Neural cell (in vitro differentiated cells): Measurements from ENCODE around the gene CADPS2. TPM values are rescaled to one million over a fixed set of nuclear protein-coding genes. Genes with fewer than 3 reads are reported as not detected.

Source experiments
- H2AFZ ChIP-seq: fragments of 200-600, 300-800 bp; sonication (generic), shearing (Covaris generic); 2 replicates; pipeline ENCODE4 v1.6.0; 2014; ENCODE audit warnings: low read depth, mild to moderate bottlenecking, antibody characterized with exemption, low read length, moderate library complexity
- H3F3A ChIP-seq: fragments of 200-600 bp; shearing (Covaris generic); 2 replicates; pipeline ENCODE4 v1.6.1; 2016; ENCODE audit warnings: mild to moderate bottlenecking, moderate library complexity, mixed read lengths, antibody characterized with exemption, low read length; ENCODE audit not compliant: insufficient read depth, poor library complexity, severe bottlenecking
- H3K27ac ChIP-seq: fragments of 200-600, 300-800 bp; sonication (generic), shearing (Covaris generic); 2 replicates; pipeline ENCODE4 v1.5.1; 2014; ENCODE audit warnings: mild to moderate bottlenecking, low read length, moderate library complexity
- H3K27me3 ChIP-seq: fragments of 300-800, 200-600 bp; sonication (generic), shearing (Covaris generic); 2 replicates; pipeline ENCODE4 v1.6.0; 2014; ENCODE audit warnings: mild to moderate bottlenecking, low read depth, low read length, moderate library complexity; ENCODE audit not compliant: insufficient read depth
- H3K36me3 ChIP-seq: fragments of 300-800, 200-600 bp; sonication (generic), shearing (Covaris generic); 2 replicates; pipeline ENCODE4 v1.5.1; 2014; ENCODE audit warnings: mild to moderate bottlenecking, antibody characterized with exemption, low read length, moderate library complexity; ENCODE audit not compliant: insufficient read depth
- H3K4me2 ChIP-seq: fragments of 300-800, 200-600 bp; sonication (generic), shearing (Covaris generic); 2 replicates; pipeline ENCODE4 v1.6.0; 2014; ENCODE audit warnings: mild to moderate bottlenecking, low read length
- H3K4me3 ChIP-seq: fragments of 300-800, 200-600 bp; sonication (generic), shearing (Covaris generic); 2 replicates; pipeline ENCODE4 v1.5.1; 2014; ENCODE audit warnings: mild to moderate bottlenecking, low read length, moderate library complexity
- H3K79me2 ChIP-seq: fragments of 200-600 bp; shearing (Covaris generic); replicated peaks from 2 replicates; pipeline ENCODE4 v1.6.0; 2014; ENCODE audit warnings: mild to moderate bottlenecking, low read length, moderate library complexity; ENCODE audit not compliant: insufficient read depth
- H3K9ac ChIP-seq: fragments of 300-800, 200-600 bp; sonication (generic), shearing (Covaris generic); 2 replicates; pipeline ENCODE4 v1.6.1; 2016; ENCODE audit warnings: mild to moderate bottlenecking, low read length, mixed read lengths
- H3K9me2 ChIP-seq: fragments of 200-600 bp; shearing (Covaris generic); 2 replicates; pipeline ENCODE4 v1.6.1; 2016; ENCODE audit warnings: mild to moderate bottlenecking, low read length, mixed read lengths; ENCODE audit not compliant: insufficient read depth
- H3K9me3 ChIP-seq: fragments of 200-600, 300-800 bp; sonication (generic), shearing (Covaris generic); 2 replicates; pipeline ENCODE4 v1.6.1; 2016; ENCODE audit warnings: mild to moderate bottlenecking, mixed run types, low read length, moderate library complexity, mixed read lengths
- H4K20me1 ChIP-seq: fragments of 200-600 bp; shearing (Covaris generic); 2 replicates; pipeline ENCODE4 v1.6.1; 2016; ENCODE audit warnings: mild to moderate bottlenecking, mixed run types; ENCODE audit not compliant: insufficient read depth
- EP300 ChIP-seq: fragments of 450-650 bp; conservative IDR thresholded peaks from 2 replicates; pipeline ENCODE4 v1.6.1; 2014; ENCODE audit warnings: antibody characterized with exemption, mild to moderate bottlenecking, moderate library complexity; ENCODE audit not compliant: poor library complexity, severe bottlenecking
- EZH2 ChIP-seq: fragments of 200-600, 300-800 bp; shearing (Covaris generic), sonication (generic); IDR thresholded peaks from 2 replicates; pipeline ENCODE4 v1.6.1; 2014; ENCODE audit warnings: antibody characterized with exemption, low read length, borderline replicate concordance, mild to moderate bottlenecking; ENCODE audit not compliant: insufficient read depth, poor library complexity, severe bottlenecking
- MXI1 ChIP-seq: fragments of 450-650 bp; conservative IDR thresholded peaks from 2 replicates; pipeline ENCODE4 v1.6.1; 2014; ENCODE audit warnings: antibody characterized with exemption, mild to moderate bottlenecking; ENCODE audit not compliant: poor library complexity, severe bottlenecking
- POLR2AphosphoS5 ChIP-seq: IDR thresholded peaks from 2 replicates; pipeline ENCODE4 v1.6.1; 2012
- RAD21 ChIP-seq: fragments of 450-650 bp; conservative IDR thresholded peaks from 2 replicates; pipeline ENCODE4 v1.6.1; 2014; ENCODE audit warnings: antibody characterized with exemption, mild to moderate bottlenecking, moderate library complexity
- SMC3 ChIP-seq: fragments of 450-650 bp; conservative IDR thresholded peaks from 2 replicates; pipeline ENCODE4 v1.6.1; 2014; ENCODE audit warnings: antibody characterized with exemption, mild to moderate bottlenecking, moderate library complexity; ENCODE audit not compliant: poor library complexity
- TAF1 ChIP-seq: IDR thresholded peaks from 2 replicates; pipeline ENCODE4 v1.6.1; 2012; ENCODE audit warnings: low read depth
- polyA plus RNA-seq: library from polyadenylated mRNA; depleted of rRNA; stranded (reverse); fragments of >200 nt; gene quantifications from 2 replicates; pipeline ENCODE4 v1.2.3, GENCODE V29; 2014
- TF ChIP-seq, protein P1 (sequence below): IDR thresholded peaks from 2 replicates; pipeline ENCODE4 v1.6.1; 2012; ENCODE audit warnings: borderline replicate concordance
- TF ChIP-seq, protein P2 (sequence below): fragments of 450-650 bp; IDR thresholded peaks from 2 replicates; pipeline ENCODE4 v1.5.1; 2014; ENCODE audit warnings: antibody characterized with exemption, mild to moderate bottlenecking, moderate library complexity; ENCODE audit not compliant: poor library complexity, severe bottlenecking

Gene CADPS2
- polyA plus RNA-seq, 1 donor from 2014 or later = 5.9 TPM

DNA sequence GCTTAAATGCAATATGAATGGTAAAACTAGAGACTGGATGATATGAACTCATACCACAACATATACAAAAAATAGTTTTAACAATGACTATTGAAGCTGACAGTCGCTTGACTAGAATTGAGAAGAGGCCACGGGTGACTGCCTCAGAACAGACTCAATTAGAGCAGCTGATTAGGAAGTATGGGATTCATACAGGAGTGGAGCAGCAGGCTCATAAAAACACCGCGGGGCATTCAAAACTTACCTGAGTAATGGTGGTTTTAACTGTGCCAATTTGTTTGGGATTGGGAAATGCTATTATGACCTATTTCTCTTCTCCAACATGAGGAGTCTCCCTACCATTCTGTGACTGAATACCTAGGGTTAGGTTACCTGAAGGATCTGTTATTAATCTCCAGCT, 2.1 kb downstream of the CADPS2 start:
- H3K36me3 ChIP-seq = no peaks in the 10 kb centered on the region
- no peaks in the 10 kb centered on the region for H4K20me1 ChIP-seq

DNA sequence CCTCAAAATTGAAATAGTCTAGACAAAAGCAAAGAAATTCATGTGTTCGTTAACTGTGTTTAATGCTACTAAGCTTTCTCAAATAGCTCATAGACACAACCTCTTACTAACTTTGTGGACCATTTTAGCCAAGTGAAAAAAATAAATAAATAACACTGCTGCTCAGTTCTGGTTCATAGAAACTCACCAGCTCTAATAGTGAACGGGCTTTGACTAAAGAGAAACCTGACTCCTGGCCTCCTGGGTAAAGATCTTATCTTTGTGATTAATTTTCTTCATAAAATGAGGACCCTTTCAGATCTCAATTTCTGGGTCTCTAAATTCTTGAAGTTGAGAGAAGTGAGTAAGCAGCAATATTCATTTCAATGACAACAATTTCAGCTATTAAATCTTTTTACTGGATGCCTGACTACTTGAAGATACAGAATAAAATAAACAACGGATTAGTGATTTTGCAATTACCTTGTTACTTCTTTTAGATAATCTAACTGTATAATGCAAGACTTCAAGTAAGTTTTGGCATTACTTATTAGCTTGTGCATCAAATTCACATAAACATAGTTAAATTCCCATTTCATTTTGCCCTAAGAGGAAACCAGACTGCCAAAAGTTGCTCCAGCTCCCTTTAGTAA, 3.1 kb downstream of the CADPS2 start:
- H2AFZ ChIP-seq = no peak overlapping the region
- H3K4me2 ChIP-seq = no peak overlapping the region
- H3F3A ChIP-seq = peaks cover 3% of the 10 kb centered on the region
- no peaks in the 10 kb centered on the region for H3K9me3 ChIP-seq
- H3K27ac ChIP-seq = no peak overlapping the region
- H3K9me2 ChIP-seq = no peaks in the 10 kb centered on the region
- H3K36me3 ChIP-seq = no peaks in the 10 kb centered on the region
- no peak overlapping the region for H3K4me3 ChIP-seq
- H3K79me2 ChIP-seq = no peaks in the 10 kb centered on the region
- no peak overlapping the region for H3K9ac ChIP-seq
- H3K27me3 ChIP-seq = peaks cover 33% of the 10 kb centered on the region
- no peaks in the 10 kb centered on the region for H4K20me1 ChIP-seq
- TF ChIP-seq MXI1 (no peak), TAF1 (no peak), SMC3 (no peak), POLR2AphosphoS5 (no peak), EZH2 (no peak), RAD21 (no peak), EP300 (no peak)
- TF ChIP-seq, protein P1, sequence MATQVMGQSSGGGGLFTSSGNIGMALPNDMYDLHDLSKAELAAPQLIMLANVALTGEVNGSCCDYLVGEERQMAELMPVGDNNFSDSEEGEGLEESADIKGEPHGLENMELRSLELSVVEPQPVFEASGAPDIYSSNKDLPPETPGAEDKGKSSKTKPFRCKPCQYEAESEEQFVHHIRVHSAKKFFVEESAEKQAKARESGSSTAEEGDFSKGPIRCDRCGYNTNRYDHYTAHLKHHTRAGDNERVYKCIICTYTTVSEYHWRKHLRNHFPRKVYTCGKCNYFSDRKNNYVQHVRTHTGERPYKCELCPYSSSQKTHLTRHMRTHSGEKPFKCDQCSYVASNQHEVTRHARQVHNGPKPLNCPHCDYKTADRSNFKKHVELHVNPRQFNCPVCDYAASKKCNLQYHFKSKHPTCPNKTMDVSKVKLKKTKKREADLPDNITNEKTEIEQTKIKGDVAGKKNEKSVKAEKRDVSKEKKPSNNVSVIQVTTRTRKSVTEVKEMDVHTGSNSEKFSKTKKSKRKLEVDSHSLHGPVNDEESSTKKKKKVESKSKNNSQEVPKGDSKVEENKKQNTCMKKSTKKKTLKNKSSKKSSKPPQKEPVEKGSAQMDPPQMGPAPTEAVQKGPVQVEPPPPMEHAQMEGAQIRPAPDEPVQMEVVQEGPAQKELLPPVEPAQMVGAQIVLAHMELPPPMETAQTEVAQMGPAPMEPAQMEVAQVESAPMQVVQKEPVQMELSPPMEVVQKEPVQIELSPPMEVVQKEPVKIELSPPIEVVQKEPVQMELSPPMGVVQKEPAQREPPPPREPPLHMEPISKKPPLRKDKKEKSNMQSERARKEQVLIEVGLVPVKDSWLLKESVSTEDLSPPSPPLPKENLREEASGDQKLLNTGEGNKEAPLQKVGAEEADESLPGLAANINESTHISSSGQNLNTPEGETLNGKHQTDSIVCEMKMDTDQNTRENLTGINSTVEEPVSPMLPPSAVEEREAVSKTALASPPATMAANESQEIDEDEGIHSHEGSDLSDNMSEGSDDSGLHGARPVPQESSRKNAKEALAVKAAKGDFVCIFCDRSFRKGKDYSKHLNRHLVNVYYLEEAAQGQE = no peak
- TF ChIP-seq, protein P2, sequence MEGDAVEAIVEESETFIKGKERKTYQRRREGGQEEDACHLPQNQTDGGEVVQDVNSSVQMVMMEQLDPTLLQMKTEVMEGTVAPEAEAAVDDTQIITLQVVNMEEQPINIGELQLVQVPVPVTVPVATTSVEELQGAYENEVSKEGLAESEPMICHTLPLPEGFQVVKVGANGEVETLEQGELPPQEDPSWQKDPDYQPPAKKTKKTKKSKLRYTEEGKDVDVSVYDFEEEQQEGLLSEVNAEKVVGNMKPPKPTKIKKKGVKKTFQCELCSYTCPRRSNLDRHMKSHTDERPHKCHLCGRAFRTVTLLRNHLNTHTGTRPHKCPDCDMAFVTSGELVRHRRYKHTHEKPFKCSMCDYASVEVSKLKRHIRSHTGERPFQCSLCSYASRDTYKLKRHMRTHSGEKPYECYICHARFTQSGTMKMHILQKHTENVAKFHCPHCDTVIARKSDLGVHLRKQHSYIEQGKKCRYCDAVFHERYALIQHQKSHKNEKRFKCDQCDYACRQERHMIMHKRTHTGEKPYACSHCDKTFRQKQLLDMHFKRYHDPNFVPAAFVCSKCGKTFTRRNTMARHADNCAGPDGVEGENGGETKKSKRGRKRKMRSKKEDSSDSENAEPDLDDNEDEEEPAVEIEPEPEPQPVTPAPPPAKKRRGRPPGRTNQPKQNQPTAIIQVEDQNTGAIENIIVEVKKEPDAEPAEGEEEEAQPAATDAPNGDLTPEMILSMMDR = no peak

More for the DNA sequence above, 2.1 kb downstream of the CADPS2 start:
- Histone ChIP-seq H3K27ac (no peak overlapping the region), H3K79me2 (no peaks in the 10 kb centered on the region), H2AFZ (no peak overlapping the region), H3K9ac (no peak overlapping the region), H3F3A (peaks cover 3% of the 10 kb centered on the region), H3K4me3 (no peak overlapping the region), H3K9me2 (no peaks in the 10 kb centered on the region), H3K9me3 (no peaks in the 10 kb centered on the region), H3K27me3 (peaks cover 33% of the 10 kb centered on the region), H3K4me2 (no peak overlapping the region)
- TF ChIP-seq MXI1 = no peak
- TF ChIP-seq EZH2 = no peak
- no peak for TF ChIP-seq RAD21
- TF ChIP-seq TAF1 = no peak
- TF ChIP-seq SMC3 = no peak
- no peak for TF ChIP-seq POLR2AphosphoS5
- no peak for TF ChIP-seq EP300
- TF ChIP-seq, protein P2 = no peak
- TF ChIP-seq, protein P1 = no peak
